HepG2 (cell line): ENCODE data around the gene TMCO6. TPM values are rescaled to one million over a fixed set of nuclear protein-coding genes. Genes with fewer than 3 reads are reported as not detected.

Experiments
- ATAC-seq: fragments of 200-7000 bp; cut with Tn5 transposase; 3 replicates; pipeline ENCODE4 v1.9.1; 2020; ENCODE audit warnings: mild to moderate bottlenecking, moderate library complexity
- BruUV-seq: library from RNA; stranded (reverse); fragments of 400-500 nt; replicated peaks from 2 replicates; lab custom pipeline; 2021; lab: Mats Ljungman, UMichigan
- CTCF ChIA-PET: fragments of 300-600 bp; formaldehyde crosslinking; extraction: SDS; loops from one replicate; lab custom pipeline; 2021; ENCODE audit warnings: low total read pairs, inconsistent platforms, low intra/inter-chr PET ratio; lab: Yijun Ruan, JAX
- POLR2A ChIA-PET: fragments of 350-600 bp; sonication (Branson Sonifier 250); formaldehyde crosslinking; loops from one replicate; lab custom pipeline; 2020; ENCODE audit warnings: antibody characterized with exemption, inconsistent platforms; lab: Yijun Ruan, JAX
- DNase-seq: peaks from one replicate; pipeline ENCODE4 v3.0.0-alpha.2; 2015; ENCODE audit warnings: low spot score
- FAIRE-seq: peaks from 3 replicates; lab custom pipeline; 2011; peaks lifted over from hg19 to GRCh38; lab: Jason Lieb, UNC
- H2AFZ ChIP-seq: one replicate; pipeline ENCODE4 v1.6.1; 2011; ENCODE audit warnings: low read length, inconsistent platforms
- H3K27ac ChIP-seq: fragments of 300-600 bp; 3 replicates; pipeline ENCODE4 v1.8.0; 2011; ENCODE audit warnings: mixed run types, mild to moderate bottlenecking, mixed read lengths, low read length, inconsistent platforms; ENCODE audit not compliant: insufficient read depth; ENCODE audit errors: extremely low read length
- H3K27me3 ChIP-seq, 2 experiments: fragments of 200-600 bp in 1 of 2; 2 replicates in 1 of 2; 3 replicates in 1 of 2; pipeline versions ENCODE4 v1.6.0 to v1.8.0; 2011; ENCODE audit warnings: low read length in 2 of 2, mild to moderate bottlenecking in 2 of 2, moderate library complexity in 2 of 2, inconsistent platforms in 1 of 2; ENCODE audit not compliant: insufficient read depth in 2 of 2, control insufficient read depth in 1 of 2
- H3K36me3 ChIP-seq, 2 experiments: fragments of 200-600 bp in 1 of 2; replicated peaks in 1 of 2; 2 replicates in 1 of 2; 3 replicates in 1 of 2; pipeline versions ENCODE4 v1.5.1 to v1.8.0; 2011; ENCODE audit warnings: low read length in 2 of 2, inconsistent platforms in 1 of 2; ENCODE audit not compliant: insufficient read depth in 2 of 2, control insufficient read depth in 1 of 2
- H3K4me1 ChIP-seq: 2 replicates; pipeline ENCODE4 v1.5.1; 2012; ENCODE audit warnings: low read length, inconsistent platforms; ENCODE audit not compliant: insufficient read depth
- H3K4me2 ChIP-seq: 2 replicates; pipeline ENCODE4 v1.6.0; 2011; ENCODE audit warnings: low read depth, low read length, inconsistent platforms
- H3K4me3 ChIP-seq, 3 experiments: fragments of 200-600 bp in 1 of 3; sonication (generic), shearing (Covaris generic) in 1 of 3; replicated peaks in 1 of 3; 2 replicates each; pipeline ENCODE4 v1.5.1; 2011 to 2016; ENCODE audit warnings: low read length in 3 of 3, inconsistent platforms in 2 of 3, low read depth in 2 of 3, mild to moderate bottlenecking in 2 of 3, control low read depth in 1 of 3, mixed read lengths in 1 of 3; ENCODE audit not compliant: insufficient read depth in 1 of 3
- H3K79me2 ChIP-seq: one replicate; pipeline ENCODE4 v1.6.1; 2011; ENCODE audit warnings: low read length, inconsistent platforms; ENCODE audit not compliant: insufficient read depth
- H3K9ac ChIP-seq: 2 replicates; pipeline ENCODE4 v1.6.0; 2011; ENCODE audit warnings: mild to moderate bottlenecking, low read depth, low read length, inconsistent platforms; ENCODE audit not compliant: insufficient read depth
- H3K9me3 ChIP-seq: 2 replicates; pipeline ENCODE4 v1.5.1; 2012; ENCODE audit warnings: mild to moderate bottlenecking, low read length
- H4K20me1 ChIP-seq: 2 replicates; pipeline ENCODE4 v1.6.0; 2011; ENCODE audit warnings: inconsistent platforms, mild to moderate bottlenecking, low read length, moderate library complexity; ENCODE audit not compliant: insufficient read depth
- ARNTL ChIP-seq: sonication (generic); formaldehyde crosslinking; IDR thresholded peaks from 2 replicates; pipeline ENCODE4 v1.4.0; 2020; ENCODE audit warnings: mild to moderate bottlenecking, missing genetic modification reagents
- DDIT3 ChIP-seq: sonication (generic); formaldehyde crosslinking; IDR thresholded peaks from 2 replicates; pipeline ENCODE4 v1.4.0; 2020; ENCODE audit warnings: mild to moderate bottlenecking, missing genetic modification reagents
- HDAC1 ChIP-seq: sonication (generic); formaldehyde crosslinking; IDR thresholded peaks from 2 replicates; pipeline ENCODE4 v1.5.1; 2020; ENCODE audit warnings: mild to moderate bottlenecking, missing genetic modification reagents
- RORA ChIP-seq: sonication (generic); formaldehyde crosslinking; IDR thresholded peaks from 2 replicates; pipeline ENCODE4 v1.5.0; 2020; ENCODE audit warnings: mild to moderate bottlenecking, missing genetic modification reagents, moderate library complexity
- SP1 ChIP-seq, 2 experiments: fragments of 450-650 bp in 1 of 2; sonication (generic) in 1 of 2; formaldehyde crosslinking in 1 of 2; IDR thresholded peaks; 2 replicates each; pipeline versions ENCODE4 v1.4.0 to v1.6.1; 2016 to 2020; ENCODE audit warnings: missing genetic modification reagents in 1 of 2
- ZNF205 ChIP-seq: IDR thresholded peaks from 2 replicates; pipeline ENCODE4 v1.6.1; 2018; ENCODE audit warnings: missing biosample characterization, missing genetic modification reagents
- ZNF3 ChIP-seq: IDR thresholded peaks from 2 replicates; pipeline ENCODE4 v1.7.0; 2017; ENCODE audit warnings: inconsistent platforms
- WGBS: methylation state at CpG from one replicate; pipeline ENCODE4 v1.1.6; 2017; ENCODE audit warnings: low lambda C conversion rate; 5-methylcytosine and 5-hydroxymethylcytosine counted together
- in situ Hi-C: cut with HindIII; loops from 2 replicates; pipeline ENCODE4 v1.10.0; 2017; ENCODE audit warnings: low pct_unique_long_range_greater_than_20kb; ENCODE audit not compliant: extremely low pct_ligation_motif_present
- intact Hi-C: fragments of 100-400 bp; cut with micrococcal nuclease; formaldehyde crosslinking; loops from one replicate; pipeline ENCODE4 v1.10.0; 2022; ENCODE audit not compliant: unreplicated experiment
- polyA plus RNA-seq, 8 experiments: library from polyadenylated mRNA; depleted of rRNA in 3 of 8; stranded (reverse) in 7 of 8; unstranded in 1 of 8; fragments of >200 nt; fragmentation: Illumina TruSeq in 4 of 8; extraction: Trizol in 4 of 8; gene quantifications; 2 replicates each; pipeline versions ENCODE4 v1.2.1 to v1.2.3, GENCODE V29; 2011 to 2016; ENCODE audit warnings: low read depth in 4 of 8, missing spikeins in 1 of 8, mixed read lengths in 1 of 8; ENCODE audit not compliant: insufficient read depth in 1 of 8
- total RNA-seq, 5 experiments: library from RNA; depleted of rRNA; stranded (reverse); fragments of >200 nt; fragmentation: Illumina TruSeq; extraction: Trizol; gene quantifications; 2 replicates each; pipeline ENCODE4 v1.2.3, GENCODE V29; 2016; ENCODE audit warnings: low read depth in 1 of 5
- TF ChIP-seq, protein P1 (sequence below): sonication (generic); formaldehyde crosslinking; IDR thresholded peaks from 2 replicates; pipeline ENCODE4 v1.8.0; 2022; ENCODE audit warnings: mild to moderate bottlenecking, missing genetic modification reagents; ENCODE audit not compliant: insufficient replicate concordance
- TF ChIP-seq, protein P2 (sequence below): sonication (generic); formaldehyde crosslinking; IDR thresholded peaks from 2 replicates; pipeline ENCODE4 v1.4.0; 2020; ENCODE audit warnings: missing genetic modification reagents, borderline replicate concordance

The TMCO6 gene
- total and polyA plus RNA-seq, 2 of the 13 experiments (the other 11 are each of a cell fraction or from before 2014, with no cell fraction given) = 16.6 to 28.2 TPM

DNA sequence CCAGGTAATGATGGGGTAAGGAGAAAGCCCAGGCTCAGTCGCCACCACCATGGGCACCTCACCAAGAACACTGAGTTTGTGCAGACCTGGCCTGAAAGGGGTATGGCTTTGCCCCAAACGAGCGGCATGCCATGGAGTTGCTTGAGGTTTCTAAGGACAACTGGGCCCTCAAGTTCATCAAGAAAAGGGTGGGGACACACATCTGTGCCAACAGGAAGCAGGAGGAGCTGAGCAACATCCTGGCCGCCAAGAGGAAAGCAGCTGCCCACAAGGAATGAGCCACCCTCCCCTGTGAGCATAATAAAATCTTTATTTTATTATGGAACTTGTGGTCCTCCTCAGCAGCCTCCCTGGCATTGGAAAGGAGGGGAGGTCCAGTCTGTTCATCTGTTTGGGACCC lies 30.1 kb upstream of the TMCO6 start:
- no peak for ATAC-seq

More for the DNA sequence above, 30.1 kb upstream of the TMCO6 start:
- BruUV-seq = no TSS peak
- DNase-seq (no peak), FAIRE-seq (no peak)
- in situ Hi-C loops (no loop called here), intact Hi-C loops (no loop called here)
- no peaks in the 10 kb centered on the region for H3K9me3 ChIP-seq
- no peak overlapping the region for H2AFZ ChIP-seq
- POLR2A ChIA-PET = interaction anchor here (1.5 kb wide), 1 partner anchor 39 kb away, joined by 5 read pairs; the partner anchor contains the start of genes IK and NDUFA2
- H3K36me3 ChIP-seq = no peaks in the 10 kb centered on the region
- H3K9ac ChIP-seq = no peak overlapping the region
- WGBS = 70% methylated on average over 2 of the region's 4 CpGs
- no peak overlapping the region for H3K4me3 ChIP-seq
- no peaks in the 10 kb centered on the region for H4K20me1 ChIP-seq
- H3K4me1 ChIP-seq = peaks cover 73% of the 10 kb centered on the region
- no peaks in the 10 kb centered on the region for H3K79me2 ChIP-seq
- CTCF ChIA-PET = no interaction called here
- no peak overlapping the region for H3K27ac ChIP-seq
- no peak overlapping the region for H3K4me2 ChIP-seq
- no peaks in the 10 kb centered on the region for H3K27me3 ChIP-seq
- TF ChIP-seq ZNF205 (CRISPR knock-in tag) (no peak), ARNTL (CRISPR knock-in tag) (no peak), DDIT3 (CRISPR knock-in tag) (no peak), ZNF3 (no peak), RORA (CRISPR knock-in tag) (no peak), HDAC1 (CRISPR knock-in tag) (no peak), SP1 (IDR thresholded peaks at IDR 0.05) (no peak), SP1 (CRISPR knock-in tag; IDR thresholded peaks at IDR 0.05) (no peak)
- TF ChIP-seq, protein P1, sequence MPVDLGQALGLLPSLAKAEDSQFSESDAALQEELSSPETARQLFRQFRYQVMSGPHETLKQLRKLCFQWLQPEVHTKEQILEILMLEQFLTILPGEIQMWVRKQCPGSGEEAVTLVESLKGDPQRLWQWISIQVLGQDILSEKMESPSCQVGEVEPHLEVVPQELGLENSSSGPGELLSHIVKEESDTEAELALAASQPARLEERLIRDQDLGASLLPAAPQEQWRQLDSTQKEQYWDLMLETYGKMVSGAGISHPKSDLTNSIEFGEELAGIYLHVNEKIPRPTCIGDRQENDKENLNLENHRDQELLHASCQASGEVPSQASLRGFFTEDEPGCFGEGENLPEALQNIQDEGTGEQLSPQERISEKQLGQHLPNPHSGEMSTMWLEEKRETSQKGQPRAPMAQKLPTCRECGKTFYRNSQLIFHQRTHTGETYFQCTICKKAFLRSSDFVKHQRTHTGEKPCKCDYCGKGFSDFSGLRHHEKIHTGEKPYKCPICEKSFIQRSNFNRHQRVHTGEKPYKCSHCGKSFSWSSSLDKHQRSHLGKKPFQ (CRISPR knock-in tag) = no peak
- TF ChIP-seq, protein P2, sequence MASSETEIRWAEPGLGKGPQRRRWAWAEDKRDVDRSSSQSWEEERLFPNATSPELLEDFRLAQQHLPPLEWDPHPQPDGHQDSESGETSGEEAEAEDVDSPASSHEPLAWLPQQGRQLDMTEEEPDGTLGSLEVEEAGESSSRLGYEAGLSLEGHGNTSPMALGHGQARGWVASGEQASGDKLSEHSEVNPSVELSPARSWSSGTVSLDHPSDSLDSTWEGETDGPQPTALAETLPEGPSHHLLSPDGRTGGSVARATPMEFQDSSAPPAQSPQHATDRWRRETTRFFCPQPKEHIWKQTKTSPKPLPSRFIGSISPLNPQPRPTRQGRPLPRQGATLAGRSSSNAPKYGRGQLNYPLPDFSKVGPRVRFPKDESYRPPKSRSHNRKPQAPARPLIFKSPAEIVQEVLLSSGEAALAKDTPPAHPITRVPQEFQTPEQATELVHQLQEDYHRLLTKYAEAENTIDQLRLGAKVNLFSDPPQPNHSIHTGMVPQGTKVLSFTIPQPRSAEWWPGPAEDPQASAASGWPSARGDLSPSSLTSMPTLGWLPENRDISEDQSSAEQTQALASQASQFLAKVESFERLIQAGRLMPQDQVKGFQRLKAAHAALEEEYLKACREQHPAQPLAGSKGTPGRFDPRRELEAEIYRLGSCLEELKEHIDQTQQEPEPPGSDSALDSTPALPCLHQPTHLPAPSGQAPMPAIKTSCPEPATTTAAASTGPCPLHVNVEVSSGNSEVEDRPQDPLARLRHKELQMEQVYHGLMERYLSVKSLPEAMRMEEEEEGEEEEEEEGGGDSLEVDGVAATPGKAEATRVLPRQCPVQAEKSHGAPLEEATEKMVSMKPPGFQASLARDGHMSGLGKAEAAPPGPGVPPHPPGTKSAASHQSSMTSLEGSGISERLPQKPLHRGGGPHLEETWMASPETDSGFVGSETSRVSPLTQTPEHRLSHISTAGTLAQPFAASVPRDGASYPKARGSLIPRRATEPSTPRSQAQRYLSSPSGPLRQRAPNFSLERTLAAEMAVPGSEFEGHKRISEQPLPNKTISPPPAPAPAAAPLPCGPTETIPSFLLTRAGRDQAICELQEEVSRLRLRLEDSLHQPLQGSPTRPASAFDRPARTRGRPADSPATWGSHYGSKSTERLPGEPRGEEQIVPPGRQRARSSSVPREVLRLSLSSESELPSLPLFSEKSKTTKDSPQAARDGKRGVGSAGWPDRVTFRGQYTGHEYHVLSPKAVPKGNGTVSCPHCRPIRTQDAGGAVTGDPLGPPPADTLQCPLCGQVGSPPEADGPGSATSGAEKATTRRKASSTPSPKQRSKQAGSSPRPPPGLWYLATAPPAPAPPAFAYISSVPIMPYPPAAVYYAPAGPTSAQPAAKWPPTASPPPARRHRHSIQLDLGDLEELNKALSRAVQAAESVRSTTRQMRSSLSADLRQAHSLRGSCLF (CRISPR knock-in tag) = no peak
